ENCODE measurements around the gene MRC2.

The MRC2 gene

GRCh38 chr17:62696726-62697490, 69.4 kb downstream of the MRC2 start:
- no peak for TF ChIP-seq REST (IDR thresholded peaks at IDR 0.05; ENCODE audit: insufficient read depth in 1 of 2, low read depth in 2 of 2, low read length in 2 of 2)
- TF ChIP-seq TAF1 (IDR thresholded peaks at IDR 0.05; ENCODE audit: borderline replicate concordance, insufficient read depth, low read length): no peak
- no peak for TF ChIP-seq FOXP2 (optimal IDR thresholded peaks at IDR 0.05; ENCODE audit: borderline replicate concordance, extremely low read depth, extremely low read length, insufficient read depth)
- TF ChIP-seq POLR2AphosphoS5 (IDR thresholded peaks at IDR 0.05; ENCODE audit: low read depth, low read length): no peak
- no peak for TF ChIP-seq SIN3A (IDR thresholded peaks at IDR 0.05; ENCODE audit: borderline replicate concordance, insufficient read depth, low read length)

- TF ChIP-seq REST (IDR thresholded peaks at IDR 0.05; ENCODE audit: insufficient read depth in 1 of 2, low read depth in 2 of 2, low read length in 2 of 2): no peak
- no peak for TF ChIP-seq POLR2AphosphoS5 (IDR thresholded peaks at IDR 0.05; ENCODE audit: low read depth, low read length)
- no peak for TF ChIP-seq TAF1 (IDR thresholded peaks at IDR 0.05; ENCODE audit: borderline replicate concordance, insufficient read depth, low read length)
- TF ChIP-seq FOXP2 (optimal IDR thresholded peaks at IDR 0.05; ENCODE audit: borderline replicate concordance, extremely low read depth, extremely low read length, insufficient read depth): no peak
- no peak for TF ChIP-seq SIN3A (IDR thresholded peaks at IDR 0.05; ENCODE audit: borderline replicate concordance, insufficient read depth, low read length)
Measured at GRCh38 chr17:62700964-62701705, 73.7 kb downstream of the MRC2 start.

GRCh38 chr17:62701706-62702085, 74.2 kb downstream of the MRC2 start:
- no peak for TF ChIP-seq FOXP2 (optimal IDR thresholded peaks at IDR 0.05; ENCODE audit: borderline replicate concordance, extremely low read depth, extremely low read length, insufficient read depth)
- TF ChIP-seq TAF1 (IDR thresholded peaks at IDR 0.05; ENCODE audit: borderline replicate concordance, insufficient read depth, low read length): no peak
- no peak for TF ChIP-seq POLR2AphosphoS5 (IDR thresholded peaks at IDR 0.05; ENCODE audit: low read depth, low read length)
- TF ChIP-seq SIN3A (IDR thresholded peaks at IDR 0.05; ENCODE audit: borderline replicate concordance, insufficient read depth, low read length): no peak
- TF ChIP-seq REST (IDR thresholded peaks at IDR 0.05; ENCODE audit: insufficient read depth in 1 of 2, low read depth in 2 of 2, low read length in 2 of 2): no peak

DNA sequence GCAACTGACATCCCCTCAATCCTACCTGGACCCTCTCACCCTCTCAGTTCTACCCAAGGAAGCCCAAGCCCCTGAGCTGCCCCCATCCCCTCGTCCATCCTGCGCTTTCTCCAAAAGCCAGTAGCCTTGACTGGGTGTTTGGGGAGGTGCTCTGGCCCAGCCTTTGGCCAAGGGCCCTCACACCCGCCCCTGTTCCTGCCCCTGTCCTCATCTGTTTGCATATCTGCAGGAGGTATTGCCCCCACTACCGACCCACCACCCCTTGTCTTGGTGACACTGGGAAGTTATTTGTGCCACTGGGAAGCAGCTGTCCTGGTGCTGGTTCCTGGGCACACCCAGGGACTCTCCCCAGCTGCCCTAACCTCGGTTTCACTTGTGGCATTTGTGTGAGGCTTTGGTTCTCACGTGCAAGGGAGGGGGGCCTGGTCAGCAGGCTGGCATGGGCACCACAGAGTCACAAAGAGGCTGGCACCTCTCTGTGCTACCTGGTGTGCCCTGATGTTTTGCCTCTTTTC, 75.3 kb downstream of the MRC2 start:
- no peak for TF ChIP-seq SIN3A (IDR thresholded peaks at IDR 0.05; ENCODE audit: borderline replicate concordance, insufficient read depth, low read length)
- TF ChIP-seq FOXP2 (optimal IDR thresholded peaks at IDR 0.05; ENCODE audit: borderline replicate concordance, extremely low read depth, extremely low read length, insufficient read depth): no peak
- TF ChIP-seq TAF1 (IDR thresholded peaks at IDR 0.05; ENCODE audit: borderline replicate concordance, insufficient read depth, low read length): no peak
- TF ChIP-seq POLR2AphosphoS5 (IDR thresholded peaks at IDR 0.05; ENCODE audit: low read depth, low read length): no peak
- no peak for TF ChIP-seq REST (IDR thresholded peaks at IDR 0.05; ENCODE audit: insufficient read depth in 1 of 2, low read depth in 2 of 2, low read length in 2 of 2)

Data from PFSK-1 (cell line).